ENCODE data around the gene C1QL4.

The C1QL4 gene

GRCh38 chr12:49344486-49345050, 7.6 kb upstream of the C1QL4 start:
- Histone ChIP-seq H3K4me1 (peaks cover 20% of the 10 kb centered on the region), H3K4me3 (no peak overlapping the region), H3K27me3 (ENCODE audit: low read depth) (no peaks in the 10 kb centered on the region), H3K36me3 (replicated peaks) (no peaks in the 10 kb centered on the region), H3K9me3 (no peaks in the 10 kb centered on the region)
- in situ Hi-C loops (cut with MboI; ENCODE audit: low sequenced_read_pairs) = loop anchor here (5.0 kb wide), 1 partner anchor 57 kb away; no protein-coding TSS in a partner anchor
- DNase-seq (ENCODE audit: low spot score in 2 of 2) = no peak

DNA sequence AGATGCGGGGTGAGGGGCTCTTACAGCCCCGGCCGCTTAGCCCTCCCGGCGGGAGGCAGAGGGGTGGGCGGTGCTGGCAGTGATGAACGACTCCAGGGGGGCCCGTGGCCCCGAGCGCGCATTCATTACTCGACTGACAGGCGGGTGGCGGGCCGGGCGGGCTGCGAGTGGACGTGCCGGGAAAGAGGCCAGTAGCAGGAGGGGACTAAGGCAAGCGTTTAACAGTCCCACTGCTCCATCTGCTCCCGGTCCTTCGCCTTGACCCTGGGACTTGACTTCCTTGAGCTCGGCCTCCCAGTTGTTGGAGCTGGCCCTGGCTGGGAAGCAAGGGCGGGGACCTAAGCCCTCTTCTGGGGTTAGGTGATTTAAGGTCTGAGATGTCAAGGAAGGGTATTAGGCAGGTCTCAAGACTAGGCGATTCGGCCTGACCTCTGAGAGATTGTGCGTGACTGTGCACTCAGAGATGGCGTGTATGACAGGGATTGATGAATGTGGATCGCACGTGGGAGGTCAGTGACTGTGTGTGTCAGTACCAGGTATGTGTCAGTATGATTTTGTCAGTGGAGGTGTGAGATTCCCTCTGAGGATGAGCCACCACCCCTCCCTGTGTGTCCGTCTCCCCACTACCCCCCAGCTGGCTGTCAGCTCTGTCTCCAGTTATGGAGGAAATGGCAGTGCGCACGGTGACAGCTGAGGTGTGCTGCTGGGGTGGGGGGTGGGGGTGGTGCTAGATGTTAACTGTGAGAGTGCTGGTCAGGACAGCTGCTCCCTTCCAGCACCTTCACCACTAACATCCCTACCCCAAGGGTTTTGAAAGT, 6.1 kb upstream of the C1QL4 start:
- DNase-seq (ENCODE audit: low spot score in 2 of 2) = no peak
- no peaks in the 10 kb centered on the region for H3K27me3 ChIP-seq (ENCODE audit: low read depth)
- peaks cover 19% of the 10 kb centered on the region for H3K4me1 ChIP-seq
- H3K4me3 ChIP-seq = peak overlapping the region; percentile 39
- H3K36me3 ChIP-seq (replicated peaks) = no peaks in the 10 kb centered on the region
- in situ Hi-C loops (cut with MboI; ENCODE audit: low sequenced_read_pairs) = loop anchor here (5.0 kb wide), 1 partner anchor 56 kb away; no protein-coding TSS in a partner anchor
- no peaks in the 10 kb centered on the region for H3K9me3 ChIP-seq

GRCh38 chr12:49342066-49342913, 5.3 kb upstream of the C1QL4 start:
- Histone ChIP-seq H3K27me3 (ENCODE audit: low read depth) (no peaks in the 10 kb centered on the region), H3K4me1 (peaks cover 12% of the 10 kb centered on the region), H3K36me3 (replicated peaks) (no peaks in the 10 kb centered on the region), H3K4me3 (peak overlapping the region; percentile 39), H3K9me3 (no peaks in the 10 kb centered on the region)
- DNase-seq (ENCODE audit: low spot score in 2 of 2) = peak; percentile 94 to 98
- in situ Hi-C loops (cut with MboI; ENCODE audit: low sequenced_read_pairs) = loop anchor here (5.0 kb wide), 1 partner anchor 55 kb away; no protein-coding TSS in a partner anchor

GRCh38 chr12:49341777-49342065, 4.7 kb upstream of the C1QL4 start:
- H3K4me1 ChIP-seq = peaks cover 7% of the 10 kb centered on the region
- no peaks in the 10 kb centered on the region for H3K9me3 ChIP-seq
- no peaks in the 10 kb centered on the region for H3K27me3 ChIP-seq (ENCODE audit: low read depth)
- no peaks in the 10 kb centered on the region for H3K36me3 ChIP-seq (replicated peaks)
- peak overlapping the region; percentile 39 for H3K4me3 ChIP-seq
- in situ Hi-C loops (cut with MboI; ENCODE audit: low sequenced_read_pairs) = loop anchor here (5.0 kb wide), 1 partner anchor 54 kb away; no protein-coding TSS in a partner anchor
- DNase-seq (ENCODE audit: low spot score in 2 of 2) = no peak

DNA sequence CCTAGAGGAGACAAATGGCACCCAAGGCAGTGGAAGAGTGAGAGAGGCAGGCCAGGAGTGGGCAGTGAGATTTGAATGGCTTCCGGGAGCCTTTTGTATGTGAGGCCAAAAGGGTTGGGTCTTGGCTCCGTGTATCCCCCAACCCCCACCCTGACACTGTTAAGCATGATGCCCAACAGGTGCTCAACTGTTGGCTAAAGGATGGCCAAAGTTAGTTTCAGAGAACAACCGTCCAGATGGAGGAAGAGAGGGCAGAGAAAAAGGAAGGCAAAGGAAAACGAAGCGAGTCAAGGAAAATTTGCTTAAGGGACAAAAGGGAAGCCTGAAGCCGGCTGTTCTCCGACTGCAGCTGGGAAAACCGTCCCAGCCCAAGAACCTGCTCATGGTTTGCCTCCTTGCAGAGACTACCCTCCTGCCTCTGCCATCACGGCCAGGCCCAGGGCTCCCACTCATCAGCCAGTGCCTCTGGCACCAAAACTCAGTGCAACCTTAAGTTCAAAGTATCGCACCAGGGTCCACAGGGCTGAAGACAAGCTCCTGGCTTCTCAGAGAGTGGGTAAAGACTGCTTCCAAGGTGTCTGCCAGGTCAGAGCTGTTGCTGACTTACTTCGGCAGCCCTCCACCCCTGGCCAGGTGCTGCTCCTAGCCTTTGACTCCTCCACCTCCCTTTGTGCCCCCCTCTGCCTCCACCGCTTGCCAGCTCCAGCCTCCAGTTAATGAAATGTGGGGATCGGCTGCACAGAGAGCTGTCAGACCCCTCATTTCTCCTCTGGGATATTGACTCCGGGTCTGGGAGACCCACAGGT, 4.2 kb upstream of the C1QL4 start:
- in situ Hi-C loops (cut with MboI; ENCODE audit: low sequenced_read_pairs) = loop anchor here (5.0 kb wide), 1 partner anchor 54 kb away; no protein-coding TSS in a partner anchor
- Histone ChIP-seq H3K27me3 (ENCODE audit: low read depth) (no peaks in the 10 kb centered on the region), H3K4me3 (no peak overlapping the region), H3K9me3 (no peaks in the 10 kb centered on the region), H3K4me1 (peaks cover 10% of the 10 kb centered on the region), H3K36me3 (replicated peaks) (no peaks in the 10 kb centered on the region)
- no peak for DNase-seq (ENCODE audit: low spot score in 2 of 2)

GRCh38 chr12:49340095-49340870, 3.3 kb upstream of the C1QL4 start:
- Histone ChIP-seq H3K36me3 (replicated peaks) (no peaks in the 10 kb centered on the region; the same call in 1 of the 2 replicates), H3K27me3 (ENCODE audit: low read depth) (no peaks in the 10 kb centered on the region), H3K4me1 (peaks cover 13% of the 10 kb centered on the region), H3K9me3 (no peaks in the 10 kb centered on the region), H3K4me3 (no peak overlapping the region)
- DNase-seq (ENCODE audit: low spot score in 2 of 2) = no peak
- in situ Hi-C loops (cut with MboI; ENCODE audit: low sequenced_read_pairs) = loop anchor here (5.0 kb wide), 1 partner anchor 53 kb away; no protein-coding TSS in a partner anchor

DNA sequence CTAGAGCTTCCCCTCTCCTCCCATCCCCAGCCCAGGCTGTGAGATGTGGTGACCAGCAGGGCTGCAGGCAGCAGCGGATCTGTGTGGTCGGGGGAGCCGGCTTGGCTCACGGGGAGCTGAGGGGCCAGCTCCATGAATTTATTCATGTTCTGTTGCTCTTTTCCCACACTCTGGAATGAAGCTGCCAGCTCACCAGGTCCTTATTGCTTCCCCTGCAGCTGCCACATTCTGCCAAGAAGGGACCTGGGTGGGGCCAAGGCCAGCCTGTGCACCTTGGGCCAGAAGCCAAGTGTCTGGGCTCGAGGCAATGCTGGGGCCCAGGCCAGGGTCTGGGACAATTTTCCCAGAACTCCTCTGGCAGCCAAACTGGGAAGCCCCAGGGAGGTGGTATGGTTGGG, 2.5 kb upstream of the C1QL4 start:
- Histone ChIP-seq H3K4me3 (no peak overlapping the region), H3K4me1 (peaks cover 15% of the 10 kb centered on the region), H3K9me3 (no peaks in the 10 kb centered on the region), H3K27me3 (ENCODE audit: low read depth) (no peaks in the 10 kb centered on the region), H3K36me3 (replicated peaks) (no peaks in the 10 kb centered on the region; the same call in 1 of the 2 replicates)
- no peak for DNase-seq (ENCODE audit: low spot score in 2 of 2)
- in situ Hi-C loops (cut with MboI; ENCODE audit: low sequenced_read_pairs) = no loop called here

DNA sequence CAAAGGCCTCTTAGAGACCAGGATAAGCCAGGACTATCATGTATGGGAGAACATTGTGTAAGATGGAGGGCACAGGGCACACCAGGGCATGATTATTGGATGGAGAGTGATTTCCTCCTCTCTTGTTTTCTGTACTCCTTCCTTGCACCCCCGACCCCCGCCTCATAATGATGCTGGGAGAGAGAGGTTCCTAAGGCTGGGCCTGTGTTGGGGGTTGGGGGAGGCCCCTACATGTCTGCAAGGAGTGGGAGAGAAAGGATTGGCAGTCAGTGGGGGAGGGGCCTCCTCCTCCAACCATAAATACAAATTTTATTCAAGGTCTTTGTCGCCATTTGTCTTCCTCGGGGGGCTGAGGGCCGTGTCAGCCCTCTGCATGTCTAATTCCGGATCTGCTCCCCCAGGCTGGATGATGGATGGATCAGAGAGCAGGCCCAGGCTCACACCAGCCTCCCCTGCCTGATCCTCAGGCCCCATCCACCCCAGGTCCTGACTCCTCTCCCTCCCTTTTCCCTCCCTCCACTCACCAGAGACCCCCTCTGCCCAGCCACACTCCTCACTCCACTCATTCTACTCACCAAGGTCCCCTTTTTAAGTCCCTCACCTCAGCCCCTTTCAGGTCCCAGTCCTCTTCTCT, 2.0 kb upstream of the C1QL4 start:
- Histone ChIP-seq H3K27me3 (ENCODE audit: low read depth) (no peaks in the 10 kb centered on the region), H3K4me3 (no peak overlapping the region), H3K9me3 (no peaks in the 10 kb centered on the region), H3K4me1 (peaks cover 15% of the 10 kb centered on the region), H3K36me3 (replicated peaks) (no peaks in the 10 kb centered on the region; the same call in 1 of the 2 replicates)
- DNase-seq (ENCODE audit: low spot score in 2 of 2) = no peak
- in situ Hi-C loops (cut with MboI; ENCODE audit: low sequenced_read_pairs) = no loop called here

DNA sequence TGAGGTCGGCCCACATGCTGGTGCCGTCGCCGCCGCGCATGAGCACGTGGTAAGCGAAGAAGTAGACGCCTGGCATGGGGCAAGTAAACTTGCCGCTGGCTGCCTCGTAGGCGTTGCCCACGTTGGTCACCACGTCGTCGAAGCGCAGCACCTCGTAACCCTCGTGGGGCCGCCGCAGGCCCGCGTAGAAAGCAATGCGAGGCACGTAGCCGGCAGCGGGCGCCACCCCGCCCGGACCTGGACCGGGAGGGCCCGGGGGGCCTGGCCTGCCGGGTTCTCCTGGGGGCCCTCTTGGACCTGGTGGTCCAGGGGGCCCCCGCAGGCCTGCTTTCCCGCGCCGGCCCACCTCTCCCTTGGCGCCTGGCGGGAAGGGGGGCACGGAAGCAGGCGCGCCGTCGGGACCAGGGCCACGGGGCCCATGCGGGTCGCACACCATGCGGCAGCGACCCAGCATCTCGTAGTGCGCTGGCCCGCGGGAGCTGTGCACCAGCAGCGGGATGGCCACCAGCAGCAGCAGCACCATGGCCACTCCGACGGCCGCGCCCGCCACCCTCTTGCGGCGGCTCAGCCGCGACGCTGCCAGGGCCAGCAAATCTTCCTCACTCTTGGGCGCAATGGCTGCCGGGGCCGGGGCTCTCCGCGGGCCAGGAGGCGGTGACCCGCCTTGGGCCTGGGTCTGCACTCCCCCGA, 888 bp downstream of the C1QL4 start:
- Histone ChIP-seq H3K4me3 (peak overlapping the region; percentile 68), H3K27me3 (ENCODE audit: low read depth) (no peaks in the 10 kb centered on the region), H3K9me3 (no peaks in the 10 kb centered on the region), H3K36me3 (replicated peaks) (peaks cover 14% of the 10 kb centered on the region), H3K4me1 (peaks cover 10% of the 10 kb centered on the region; the same call in 1 of the 2 replicates)
- in situ Hi-C loops (cut with MboI; ENCODE audit: low sequenced_read_pairs) = no loop called here
- DNase-seq (ENCODE audit: low spot score in 2 of 2) = no peak

GRCh38 chr12:49335118-49335954, 1.7 kb downstream of the C1QL4 start:
- Histone ChIP-seq H3K36me3 (replicated peaks) (peaks cover 20% of the 10 kb centered on the region), H3K4me1 (peaks cover 10% of the 10 kb centered on the region; the same call in 1 of the 2 replicates), H3K4me3 (no peak overlapping the region), H3K9me3 (no peaks in the 10 kb centered on the region), H3K27me3 (ENCODE audit: low read depth) (no peaks in the 10 kb centered on the region)
- DNase-seq (ENCODE audit: low spot score in 2 of 2) = peak in 1 of 2 experiments; percentile 8
- in situ Hi-C loops (cut with MboI; ENCODE audit: low sequenced_read_pairs) = no loop called here

DNA sequence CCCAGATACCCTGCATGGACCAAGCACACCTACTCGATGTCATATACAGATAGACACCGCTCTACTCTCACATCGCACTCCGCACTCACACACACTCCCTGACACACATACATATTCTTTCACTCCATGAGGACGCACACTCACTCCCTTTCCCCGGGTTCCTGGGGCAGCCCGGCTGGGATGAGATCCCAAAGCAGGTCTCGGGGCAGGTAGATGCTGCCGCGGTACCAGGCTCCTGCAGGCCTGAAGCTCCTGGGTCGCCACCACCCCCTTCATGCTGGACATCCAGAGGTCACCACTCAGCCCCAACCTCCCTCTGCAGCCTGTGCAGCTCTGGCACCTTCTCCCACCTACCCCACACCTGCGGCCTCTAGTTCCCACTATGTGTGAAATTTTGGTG, 2.3 kb downstream of the C1QL4 start:
- Histone ChIP-seq H3K36me3 (replicated peaks) (peaks cover 25% of the 10 kb centered on the region), H3K4me1 (peaks cover 10% of the 10 kb centered on the region; the same call in 1 of the 2 replicates), H3K9me3 (no peaks in the 10 kb centered on the region), H3K4me3 (no peak overlapping the region), H3K27me3 (ENCODE audit: low read depth) (no peaks in the 10 kb centered on the region)
- peak in 1 of 2 experiments; percentile 10 for DNase-seq (ENCODE audit: low spot score in 2 of 2)
- in situ Hi-C loops (cut with MboI; ENCODE audit: low sequenced_read_pairs) = no loop called here
